Subcutaneous preadipocyte (primary cell): Measurements from ENCODE around the gene SNRPB. TPM values are rescaled to one million over a fixed set of nuclear protein-coding genes. Genes with fewer than 3 reads are reported as not detected.

Experiments used
- small RNA-seq: library from RNA; depleted of rRNA; stranded (forward); fragments of <200 nt; gene quantifications from one replicate; pipeline ENCODE3, GENCODE V24; 2012
- total RNA-seq: library from RNA; depleted of rRNA; stranded (reverse); fragments of >200 nt; gene quantifications from 2 replicates; pipeline ENCODE4 v1.2.3, GENCODE V29; 2012

Gene SNRPB
- total RNA-seq = 162 and 201 TPM in 2 replicates

DNA sequence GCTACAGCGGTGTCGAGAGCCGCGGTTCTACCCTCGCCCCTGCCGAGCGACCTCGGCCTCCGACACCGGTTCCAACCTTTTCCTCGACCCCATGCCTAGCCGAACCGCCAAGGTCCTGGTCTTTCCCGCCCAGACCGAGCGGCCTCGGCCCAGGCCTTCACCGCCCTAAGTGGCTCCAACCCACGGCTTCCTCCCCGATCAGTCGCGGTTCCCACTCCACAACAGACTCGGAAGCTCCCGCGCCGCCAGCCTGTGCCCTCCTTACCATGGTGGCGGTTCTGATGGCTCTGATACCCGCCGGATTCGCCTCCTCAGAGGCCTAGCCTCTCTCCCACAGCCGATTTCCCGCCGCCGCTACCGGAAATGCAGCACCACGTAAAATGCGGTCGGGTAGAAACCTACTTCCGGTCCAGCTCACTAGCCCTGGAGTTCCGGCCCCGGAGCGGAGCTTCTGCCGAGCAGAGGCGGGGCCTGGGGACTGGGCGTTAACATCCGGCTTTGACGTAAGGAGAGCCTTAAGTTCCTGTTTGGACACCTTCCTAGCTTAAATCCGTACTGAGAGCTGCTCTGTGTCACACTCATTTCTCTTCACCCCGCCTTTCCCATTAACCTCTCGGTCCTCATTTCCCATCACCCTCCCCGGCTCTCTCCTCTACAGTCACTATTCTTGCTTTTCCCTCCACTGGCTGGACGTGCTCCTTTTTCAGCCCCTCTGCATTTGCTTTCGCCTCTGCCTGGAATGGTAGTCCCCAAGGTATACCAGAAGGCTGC lies at the start of gene SNRPB:
Gene SNRPB (minus strand): TSS at position 367 of the 771 bp plus-strand sequence. CDS start 99 bp downstream, at position 268.

DNA sequence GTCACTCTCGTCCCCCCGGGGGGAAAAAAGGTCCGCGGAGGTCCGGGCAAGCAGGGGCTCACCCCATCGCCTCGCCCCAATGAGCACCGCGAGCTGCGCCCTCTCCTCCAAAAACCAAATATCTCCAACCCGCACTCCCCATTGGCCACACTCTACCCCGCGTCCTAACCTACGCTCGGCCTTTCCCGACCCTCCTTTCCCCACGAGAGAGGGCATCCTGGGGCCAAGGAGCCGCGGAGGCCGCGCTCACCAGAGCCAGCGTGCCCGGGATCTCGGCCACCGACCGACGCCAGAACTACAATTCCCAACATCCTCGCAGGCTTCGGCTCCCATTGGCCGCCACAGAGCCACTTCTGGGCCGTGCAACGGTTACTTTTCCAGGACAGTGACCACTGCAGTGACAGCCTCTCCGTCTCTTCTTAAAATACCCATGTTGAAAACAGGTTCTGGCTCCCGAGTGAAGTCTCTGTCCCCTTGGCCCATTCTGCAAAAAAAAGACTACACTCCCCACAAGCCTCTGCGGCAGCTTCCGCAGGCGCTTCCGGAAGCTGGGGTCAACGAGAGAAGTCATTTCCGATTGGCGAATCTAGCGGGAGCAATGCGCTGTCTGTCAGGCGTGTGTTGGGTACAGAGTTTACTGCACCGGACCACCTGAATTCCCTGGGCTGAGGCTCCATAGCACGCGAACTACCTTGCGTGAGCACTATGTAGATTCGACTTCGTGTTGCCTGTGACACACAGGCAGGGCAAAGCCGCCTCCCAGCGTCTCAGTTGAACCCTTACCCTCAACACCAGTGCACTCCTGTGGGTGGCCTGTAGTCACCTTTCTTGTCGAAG lies 38.3 kb upstream of the SNRPB start, which contains the start of gene ZNF343:
Gene ZNF343 (minus strand): TSS at position 285 of the 837 bp plus-strand sequence. CDS start 15,020 bp downstream, outside the sequence.

Small RNA genes lying within 50 kb of the gene (small RNA-seq; reads per million reads assigned to genes)
- gene RF00019 = not detected

Other genes with a start within 250 kb of the SNRPB start
- gene TGM3, start 174.8 kb downstream of the SNRPB start, total RNA-seq = not detected in 2 replicates
- not detected in 2 replicates for gene TGM6, start 89.9 kb downstream of the SNRPB start, total RNA-seq
- gene ZNF343, start 38.1 kb upstream of the SNRPB start, total RNA-seq = 11.0 and 16.2 TPM in 2 replicates
- under 0.01 TPM in 1 of 2 replicates, not detected in the other for gene TMC2, start 65.8 kb upstream of the SNRPB start, total RNA-seq
- gene NOP56, start 181.8 kb upstream of the SNRPB start, total RNA-seq = 173 and 243 TPM in 2 replicates
- gene IDH3B, start 193.4 kb upstream of the SNRPB start, total RNA-seq = 72.0 and 96.2 TPM in 2 replicates
- 0.37 TPM in 1 of 2 replicates, not detected in the other for gene EBF4, start 222.0 kb upstream of the SNRPB start, total RNA-seq